ENCODE measurements around the gene KANSL1. TPM values are rescaled to one million over a fixed set of nuclear protein-coding genes. Genes with fewer than 3 reads are reported as not detected.

The KANSL1 gene
- total RNA-seq, 1 experiment from 2014 or later = 83.0 TPM

DNA sequence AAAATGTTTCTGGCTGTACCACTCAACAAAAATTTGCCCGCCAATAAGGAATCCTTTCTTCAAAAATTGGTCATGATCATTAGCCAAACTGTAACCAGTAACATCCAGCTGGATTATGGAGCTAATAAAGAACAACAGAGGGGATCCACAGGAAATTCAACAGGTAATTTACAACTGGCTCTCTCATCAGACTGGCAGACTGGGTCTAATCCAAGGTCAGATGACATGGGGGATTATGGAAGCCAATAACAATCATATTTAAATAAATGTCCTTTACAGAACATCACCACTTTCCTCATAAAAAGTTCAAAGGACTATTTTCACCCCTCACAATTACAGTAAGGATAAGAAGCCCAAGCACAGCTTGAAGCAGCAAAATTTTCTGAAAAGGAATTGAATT, 66.4 kb downstream of the KANSL1 start:
- BruUV-seq (replicated peaks) = no TSS peak
- intact Hi-C loops (cut with micrococcal nuclease; ENCODE audit: unreplicated experiment) = no loop called here
- Mint-ChIP-seq H3K36me3 (ENCODE audit: insufficient read depth, unreplicated experiment) (peaks cover 20% of the 10 kb centered on the region), H3K4me1 (ENCODE audit: low read depth, unreplicated experiment) (peaks cover 24% of the 10 kb centered on the region), H3K27me3 (ENCODE audit: insufficient read depth, unreplicated experiment) (no peaks in the 10 kb centered on the region), H3K27ac (ENCODE audit: unreplicated experiment) (no peak overlapping the region), H3K4me3 (ENCODE audit: unreplicated experiment) (no peak overlapping the region), H3K9me3 (ENCODE audit: unreplicated experiment) (no peaks in the 10 kb centered on the region)
- no peak overlapping the region for H3K4me3 ChIP-seq (ENCODE audit: low read depth, low read length)
- no peaks in the 10 kb centered on the region for H3K9me3 ChIP-seq
- H3K27me3 ChIP-seq (replicated peaks; ENCODE audit: control insufficient read depth, insufficient read depth, low read length) = no peaks in the 10 kb centered on the region
- H3K36me3 ChIP-seq (ENCODE audit: control insufficient read depth, insufficient read depth, low read length) = no peaks in the 10 kb centered on the region
- TF ChIP-seq, protein P1, sequence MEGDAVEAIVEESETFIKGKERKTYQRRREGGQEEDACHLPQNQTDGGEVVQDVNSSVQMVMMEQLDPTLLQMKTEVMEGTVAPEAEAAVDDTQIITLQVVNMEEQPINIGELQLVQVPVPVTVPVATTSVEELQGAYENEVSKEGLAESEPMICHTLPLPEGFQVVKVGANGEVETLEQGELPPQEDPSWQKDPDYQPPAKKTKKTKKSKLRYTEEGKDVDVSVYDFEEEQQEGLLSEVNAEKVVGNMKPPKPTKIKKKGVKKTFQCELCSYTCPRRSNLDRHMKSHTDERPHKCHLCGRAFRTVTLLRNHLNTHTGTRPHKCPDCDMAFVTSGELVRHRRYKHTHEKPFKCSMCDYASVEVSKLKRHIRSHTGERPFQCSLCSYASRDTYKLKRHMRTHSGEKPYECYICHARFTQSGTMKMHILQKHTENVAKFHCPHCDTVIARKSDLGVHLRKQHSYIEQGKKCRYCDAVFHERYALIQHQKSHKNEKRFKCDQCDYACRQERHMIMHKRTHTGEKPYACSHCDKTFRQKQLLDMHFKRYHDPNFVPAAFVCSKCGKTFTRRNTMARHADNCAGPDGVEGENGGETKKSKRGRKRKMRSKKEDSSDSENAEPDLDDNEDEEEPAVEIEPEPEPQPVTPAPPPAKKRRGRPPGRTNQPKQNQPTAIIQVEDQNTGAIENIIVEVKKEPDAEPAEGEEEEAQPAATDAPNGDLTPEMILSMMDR (IDR thresholded peaks at IDR 0.05; ENCODE audit: insufficient read depth in 1 of 2, low read depth in 1 of 2, low read length in 1 of 2, severe bottlenecking in 1 of 2, unreplicated experiment in 1 of 2) = no peak
- ChIA-PET POLR2A (no interaction called here), CTCF (no interaction called here)
- H3K4me1 ChIP-seq = no peaks in the 10 kb centered on the region
- no peak for DNase-seq

DNA sequence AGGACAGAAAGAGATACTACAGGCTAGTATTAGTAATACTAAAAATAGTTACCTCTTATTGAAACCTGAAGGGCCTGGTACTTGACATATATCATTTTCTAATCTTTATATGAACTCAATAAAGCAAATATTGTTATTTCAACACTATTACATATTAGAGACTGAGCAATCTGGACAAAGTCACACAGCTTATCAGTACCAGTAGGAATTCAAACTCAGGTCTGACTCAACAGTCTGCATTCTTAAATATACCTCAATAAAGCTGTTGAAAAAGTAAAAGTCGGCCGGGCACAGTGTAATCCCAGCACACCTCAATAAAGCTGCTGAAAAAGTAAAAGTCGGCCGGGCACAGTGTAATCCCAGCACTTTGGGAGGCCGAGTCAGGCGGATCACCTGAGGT, 67.4 kb downstream of the KANSL1 start:
- Mint-ChIP-seq H3K4me3 (ENCODE audit: unreplicated experiment) (no peak overlapping the region), H3K27ac (ENCODE audit: unreplicated experiment) (no peak overlapping the region), H3K9me3 (ENCODE audit: unreplicated experiment) (no peaks in the 10 kb centered on the region), H3K4me1 (ENCODE audit: low read depth, unreplicated experiment) (peaks cover 29% of the 10 kb centered on the region), H3K27me3 (ENCODE audit: insufficient read depth, unreplicated experiment) (no peaks in the 10 kb centered on the region), H3K36me3 (ENCODE audit: insufficient read depth, unreplicated experiment) (peaks cover 15% of the 10 kb centered on the region)
- Histone ChIP-seq H3K4me1 (no peaks in the 10 kb centered on the region), H3K27me3 (replicated peaks; ENCODE audit: control insufficient read depth, insufficient read depth, low read length) (no peaks in the 10 kb centered on the region), H3K36me3 (ENCODE audit: control insufficient read depth, insufficient read depth, low read length) (no peaks in the 10 kb centered on the region), H3K4me3 (ENCODE audit: low read depth, low read length) (no peak overlapping the region), H3K9me3 (no peaks in the 10 kb centered on the region)
- BruUV-seq (replicated peaks) = no TSS peak
- POLR2A ChIA-PET = interaction anchor here (0.6 kb wide), 1 partner anchor 54 kb away, joined by 3 read pairs; no protein-coding TSS in a partner anchor
- DNase-seq = no peak
- CTCF ChIA-PET = interaction anchor here (0.7 to 1.0 kb wide), 2 partner anchors 67 to 87 kb away, joined by 4 to 5 read pairs; partner anchors contain the start of gene KANSL1
- intact Hi-C loops (cut with micrococcal nuclease; ENCODE audit: unreplicated experiment) = no loop called here
- TF ChIP-seq, protein P1 (IDR thresholded peaks at IDR 0.05; ENCODE audit: insufficient read depth in 1 of 2, low read depth in 1 of 2, low read length in 1 of 2, severe bottlenecking in 1 of 2, unreplicated experiment in 1 of 2) = no peak

DNA sequence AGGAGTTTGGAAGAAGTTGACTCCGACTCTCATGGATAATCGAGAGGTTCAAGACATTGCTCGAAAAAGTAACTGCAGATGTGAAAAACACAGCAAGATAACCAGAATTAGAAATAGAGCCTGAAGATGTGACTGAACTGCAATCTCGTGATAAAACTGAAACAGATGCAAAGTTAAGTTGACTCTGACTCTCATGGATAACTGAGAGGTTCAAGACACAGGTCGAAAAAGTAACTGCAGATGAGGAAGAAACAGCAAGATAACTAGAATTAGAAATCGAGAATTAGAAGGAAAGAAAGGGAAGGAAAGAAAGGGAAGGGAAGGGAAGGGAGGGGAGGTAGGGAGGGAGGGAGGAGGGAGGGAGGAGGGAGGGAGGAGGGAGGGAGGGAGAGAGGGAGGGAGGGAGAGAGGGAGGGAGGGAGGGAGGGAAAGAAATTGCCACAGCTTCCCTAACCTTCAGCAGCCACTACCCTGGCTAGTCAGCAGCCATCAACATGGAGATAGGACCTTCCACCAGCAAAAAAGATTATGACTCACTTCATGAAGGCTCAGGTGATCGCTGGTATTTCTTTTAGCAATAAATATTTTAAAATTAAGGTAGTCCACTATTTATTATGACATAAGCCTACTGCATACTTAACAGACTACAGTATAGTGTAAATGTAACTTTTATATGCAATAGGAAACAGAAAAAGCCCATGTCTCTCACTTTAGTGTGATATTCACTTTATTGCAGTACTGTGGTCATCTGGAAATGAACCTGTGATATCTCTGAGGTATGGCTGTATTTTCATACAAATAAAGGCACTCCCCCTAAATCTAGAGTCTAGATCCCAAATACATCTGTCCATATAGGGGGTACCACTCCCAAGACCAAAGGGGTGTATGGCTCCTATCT, 68.3 kb downstream of the KANSL1 start:
- BruUV-seq (replicated peaks) = no TSS peak
- intact Hi-C loops (cut with micrococcal nuclease; ENCODE audit: unreplicated experiment) = no loop called here
- H3K36me3 ChIP-seq (ENCODE audit: control insufficient read depth, insufficient read depth, low read length) = no peaks in the 10 kb centered on the region
- POLR2A ChIA-PET = no interaction called here
- H3K36me3 Mint-ChIP-seq (ENCODE audit: insufficient read depth, unreplicated experiment) = peaks cover 15% of the 10 kb centered on the region
- H3K4me1 ChIP-seq = no peaks in the 10 kb centered on the region
- no peak for DNase-seq
- no peaks in the 10 kb centered on the region for H3K9me3 ChIP-seq
- H3K4me3 Mint-ChIP-seq (ENCODE audit: unreplicated experiment) = no peak overlapping the region
- TF ChIP-seq, protein P1 (IDR thresholded peaks at IDR 0.05; ENCODE audit: insufficient read depth in 1 of 2, low read depth in 1 of 2, low read length in 1 of 2, severe bottlenecking in 1 of 2, unreplicated experiment in 1 of 2) = no peak
- no peaks in the 10 kb centered on the region for H3K27me3 ChIP-seq (replicated peaks; ENCODE audit: control insufficient read depth, insufficient read depth, low read length)
- no peaks in the 10 kb centered on the region for H3K27me3 Mint-ChIP-seq (ENCODE audit: insufficient read depth, unreplicated experiment)
- peaks cover 25% of the 10 kb centered on the region for H3K4me1 Mint-ChIP-seq (ENCODE audit: low read depth, unreplicated experiment)
- no peak overlapping the region for H3K4me3 ChIP-seq (ENCODE audit: low read depth, low read length)
- H3K9me3 Mint-ChIP-seq (ENCODE audit: unreplicated experiment) = peaks cover under 1% of the 10 kb centered on the region
- CTCF ChIA-PET = interaction anchor here (0.7 to 1.0 kb wide), 2 partner anchors 68 to 88 kb away, joined by 4 to 5 read pairs; partner anchors contain the start of gene KANSL1
- H3K27ac Mint-ChIP-seq (ENCODE audit: unreplicated experiment) = no peak overlapping the region
